SH-SY5Y (cell line): Measurements from ENCODE around the gene CHP1.

Experiments used
- GATA2 ChIP-seq: IDR thresholded peaks from 2 replicates; pipeline ENCODE4 v1.6.1; 2011; ENCODE audit warnings: mild to moderate bottlenecking, low read depth, low read length
- GATA3 ChIP-seq: IDR thresholded peaks from 2 replicates; pipeline ENCODE4 v1.6.1; 2011; ENCODE audit warnings: low read depth, mild to moderate bottlenecking, low read length, moderate library complexity

DNA sequence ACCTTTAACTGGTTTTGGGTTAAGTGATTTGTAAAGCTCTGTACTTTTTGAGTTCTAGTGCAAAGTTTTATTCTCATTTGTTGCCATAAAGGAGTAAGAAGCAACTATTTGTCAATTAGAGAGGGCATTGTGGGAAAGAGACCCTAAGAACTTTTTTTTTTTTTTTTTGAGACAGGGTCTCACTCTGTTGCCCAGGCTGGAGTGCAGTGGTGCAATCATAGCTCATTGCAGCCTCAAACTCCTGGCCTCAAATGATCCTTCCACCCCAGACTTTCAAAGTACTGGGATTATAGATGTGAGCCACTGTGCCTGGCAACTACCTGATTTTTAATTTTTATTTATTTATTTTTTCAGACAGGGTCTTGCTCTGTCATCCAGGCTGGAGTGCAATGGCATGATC, 4.9 kb downstream of the CHP1 start:
- TF ChIP-seq GATA2 = no peak
- no peak for TF ChIP-seq GATA3
